ENCODE results near the gene MGAT5.

Gene MGAT5

GRCh38 chr2:134307334-134307733, 53.5 kb downstream of the MGAT5 start:
- in situ Hi-C loops (cut with HindIII; ENCODE audit: low pct_ligation_motif_present, low sequenced_read_pairs), result no loop called here
- no peaks in the 10 kb centered on the region for H3K27me3 ChIP-seq (replicated peaks)
- H3K4me3 ChIP-seq (ENCODE audit: low read depth, low read length), result no peak overlapping the region
- TF ChIP-seq, protein P1, sequence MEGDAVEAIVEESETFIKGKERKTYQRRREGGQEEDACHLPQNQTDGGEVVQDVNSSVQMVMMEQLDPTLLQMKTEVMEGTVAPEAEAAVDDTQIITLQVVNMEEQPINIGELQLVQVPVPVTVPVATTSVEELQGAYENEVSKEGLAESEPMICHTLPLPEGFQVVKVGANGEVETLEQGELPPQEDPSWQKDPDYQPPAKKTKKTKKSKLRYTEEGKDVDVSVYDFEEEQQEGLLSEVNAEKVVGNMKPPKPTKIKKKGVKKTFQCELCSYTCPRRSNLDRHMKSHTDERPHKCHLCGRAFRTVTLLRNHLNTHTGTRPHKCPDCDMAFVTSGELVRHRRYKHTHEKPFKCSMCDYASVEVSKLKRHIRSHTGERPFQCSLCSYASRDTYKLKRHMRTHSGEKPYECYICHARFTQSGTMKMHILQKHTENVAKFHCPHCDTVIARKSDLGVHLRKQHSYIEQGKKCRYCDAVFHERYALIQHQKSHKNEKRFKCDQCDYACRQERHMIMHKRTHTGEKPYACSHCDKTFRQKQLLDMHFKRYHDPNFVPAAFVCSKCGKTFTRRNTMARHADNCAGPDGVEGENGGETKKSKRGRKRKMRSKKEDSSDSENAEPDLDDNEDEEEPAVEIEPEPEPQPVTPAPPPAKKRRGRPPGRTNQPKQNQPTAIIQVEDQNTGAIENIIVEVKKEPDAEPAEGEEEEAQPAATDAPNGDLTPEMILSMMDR (IDR thresholded peaks at IDR 0.05; ENCODE audit: low read depth, low read length, missing control alignments), result no peak
- no peak overlapping the region for H3K27ac ChIP-seq
- DNase-seq, result no peak
- H3K36me3 ChIP-seq (replicated peaks), result no peaks in the 10 kb centered on the region

DNA sequence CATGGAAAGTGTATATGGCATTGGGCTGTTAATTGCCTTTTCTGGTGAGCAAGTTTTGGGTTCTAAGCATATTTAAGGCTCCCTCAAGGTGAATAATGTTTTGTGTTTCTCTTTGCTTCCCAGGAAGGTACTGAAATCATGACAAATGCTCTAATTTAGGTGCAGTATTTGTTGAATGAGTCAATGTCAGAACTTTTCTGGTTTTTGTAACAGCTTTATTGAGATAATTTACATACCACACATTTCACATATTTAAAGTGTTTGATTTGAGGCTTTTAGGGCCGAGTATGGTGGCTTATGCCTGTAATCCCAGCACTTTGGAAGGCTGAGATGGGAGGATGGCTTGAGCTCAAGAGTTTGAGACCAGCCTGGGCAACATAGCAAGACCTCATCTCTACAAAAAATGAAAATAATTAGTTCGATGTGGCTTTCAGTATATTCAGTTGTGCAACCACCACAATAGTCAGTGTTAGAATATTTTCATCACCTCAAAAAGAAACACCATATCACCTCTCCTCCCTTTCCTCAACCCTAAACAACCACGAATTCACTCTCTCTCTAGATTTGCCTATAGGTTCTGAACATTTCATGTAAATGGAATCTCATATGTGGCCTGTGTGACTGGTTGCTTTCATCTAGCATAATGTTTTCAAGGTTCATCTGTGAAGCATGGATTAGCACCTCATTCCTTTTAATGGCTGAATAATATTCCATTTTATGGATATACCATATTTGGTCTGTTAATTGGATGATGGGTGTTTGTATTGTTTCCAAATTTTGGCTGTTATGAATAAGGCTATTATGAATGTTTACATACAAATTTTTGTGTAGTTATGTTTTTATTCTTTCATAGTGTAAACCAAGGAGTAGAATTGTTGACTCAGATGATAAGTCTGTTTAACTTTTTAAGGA, 54.9 kb downstream of the MGAT5 start:
- Histone ChIP-seq H3K36me3 (replicated peaks) (no peaks in the 10 kb centered on the region), H3K27ac (no peak overlapping the region), H3K27me3 (replicated peaks) (no peaks in the 10 kb centered on the region), H3K4me3 (ENCODE audit: low read depth, low read length) (no peak overlapping the region)
- TF ChIP-seq, protein P1 (IDR thresholded peaks at IDR 0.05; ENCODE audit: low read depth, low read length, missing control alignments), result no peak
- in situ Hi-C loops (cut with HindIII; ENCODE audit: low pct_ligation_motif_present, low sequenced_read_pairs), result no loop called here
- DNase-seq, result no peak

DNA sequence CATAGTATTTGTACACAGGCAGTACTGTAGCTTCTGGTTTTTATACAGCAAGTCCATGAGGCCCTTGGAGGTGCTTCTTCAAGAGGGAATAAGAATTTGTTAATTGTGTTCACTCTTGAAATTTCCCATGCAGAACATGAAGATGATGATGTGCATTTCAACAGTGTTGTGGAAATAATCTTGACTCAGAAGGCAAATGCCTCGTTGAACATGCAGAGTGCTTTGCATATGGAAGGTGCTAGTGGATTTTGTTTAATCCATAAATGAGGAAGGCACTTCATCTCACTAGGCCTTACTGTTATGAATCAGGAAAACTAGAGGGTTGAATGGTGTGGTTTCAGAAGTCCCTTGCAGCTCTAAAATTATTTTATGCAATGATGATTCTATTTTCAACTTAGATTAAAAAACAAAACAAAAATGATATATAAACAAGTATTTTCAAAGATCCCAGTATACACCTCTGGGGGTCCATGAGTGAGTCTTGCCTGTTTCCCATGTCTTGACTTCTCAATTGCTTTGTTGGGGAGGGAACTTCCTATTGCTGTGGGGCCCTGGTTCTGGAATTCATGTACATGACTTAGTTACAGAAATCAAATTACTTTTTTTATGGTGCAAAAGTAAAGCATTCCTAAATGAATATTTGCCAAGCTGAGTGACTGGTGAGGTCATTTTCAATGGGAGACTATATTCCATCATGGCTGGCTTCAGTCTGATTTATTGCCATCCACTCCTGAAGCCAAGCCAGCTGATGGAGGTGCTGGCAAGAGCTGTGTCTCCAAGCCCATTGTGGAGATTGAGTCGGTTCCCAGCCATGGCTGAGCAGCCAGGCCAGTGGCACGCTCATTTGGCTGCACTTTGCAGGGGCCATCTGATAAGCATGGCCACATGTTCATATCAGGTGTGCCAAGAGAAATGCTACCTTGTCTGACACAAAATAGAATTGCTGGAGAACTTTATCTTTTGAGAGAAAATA, 56.5 kb downstream of the MGAT5 start:
- H3K4me3 ChIP-seq (ENCODE audit: low read depth, low read length), result no peak overlapping the region
- H3K27ac ChIP-seq, result no peak overlapping the region
- H3K36me3 ChIP-seq (replicated peaks), result no peaks in the 10 kb centered on the region
- in situ Hi-C loops (cut with HindIII; ENCODE audit: low pct_ligation_motif_present, low sequenced_read_pairs), result no loop called here
- TF ChIP-seq, protein P1 (IDR thresholded peaks at IDR 0.05; ENCODE audit: low read depth, low read length, missing control alignments), result no peak
- DNase-seq, result no peak
- H3K27me3 ChIP-seq (replicated peaks), result no peaks in the 10 kb centered on the region

DNA sequence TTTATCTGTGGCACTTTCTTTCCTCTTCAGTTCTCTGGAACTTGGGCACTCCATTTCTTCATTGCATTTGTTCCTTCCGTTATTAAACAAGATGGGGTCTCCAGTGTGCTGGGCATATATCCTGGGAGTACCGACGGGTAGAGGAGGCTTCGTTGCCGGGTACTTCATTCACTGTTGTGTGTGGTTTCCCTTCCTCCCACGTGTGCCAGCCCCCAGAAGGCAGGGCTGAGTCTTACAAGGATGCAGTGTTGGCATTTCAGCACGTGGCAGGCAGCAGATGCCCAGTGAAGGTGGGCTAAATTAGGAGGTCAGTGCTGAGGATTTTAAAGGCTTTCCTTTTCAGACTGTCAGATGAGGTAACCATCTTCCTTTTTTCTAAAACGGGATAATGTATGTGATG, 58.6 kb downstream of the MGAT5 start:
- Histone ChIP-seq H3K27me3 (replicated peaks) (no peaks in the 10 kb centered on the region), H3K27ac (no peak overlapping the region), H3K36me3 (replicated peaks) (no peaks in the 10 kb centered on the region), H3K4me3 (ENCODE audit: low read depth, low read length) (no peak overlapping the region)
- no peak for DNase-seq
- in situ Hi-C loops (cut with HindIII; ENCODE audit: low pct_ligation_motif_present, low sequenced_read_pairs), result no loop called here
- TF ChIP-seq, protein P1 (IDR thresholded peaks at IDR 0.05; ENCODE audit: low read depth, low read length, missing control alignments), result no peak

DNA sequence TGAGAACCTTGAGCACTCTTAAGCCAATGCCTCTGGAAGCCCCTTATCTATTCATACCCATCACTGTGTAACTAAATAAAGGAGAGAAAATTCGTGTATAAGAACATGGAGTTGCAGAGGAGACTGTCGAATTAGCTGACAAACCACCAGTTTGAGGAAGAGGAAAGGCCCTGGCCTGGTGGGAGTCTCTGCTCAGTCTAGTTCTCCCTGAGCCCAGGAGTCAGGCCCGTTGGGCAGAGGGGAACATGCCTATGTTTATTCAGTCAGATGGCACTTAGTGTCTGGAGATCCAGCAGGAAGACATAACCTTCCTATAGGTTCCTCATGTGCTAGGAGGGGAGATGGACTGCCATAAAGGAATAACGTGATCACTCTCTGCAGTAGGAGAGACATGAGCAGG, 60.3 kb downstream of the MGAT5 start:
- in situ Hi-C loops (cut with HindIII; ENCODE audit: low pct_ligation_motif_present, low sequenced_read_pairs), result no loop called here
- no peaks in the 10 kb centered on the region for H3K36me3 ChIP-seq (replicated peaks)
- no peak overlapping the region for H3K27ac ChIP-seq
- TF ChIP-seq, protein P1 (IDR thresholded peaks at IDR 0.05; ENCODE audit: low read depth, low read length, missing control alignments), result no peak
- H3K27me3 ChIP-seq (replicated peaks), result no peaks in the 10 kb centered on the region
- no peak overlapping the region for H3K4me3 ChIP-seq (ENCODE audit: low read depth, low read length)
- DNase-seq, result no peak

All from brain microvascular endothelial cell (primary cell).